ENCODE results near the gene PRKN.

GRCh38 chr6:161903584-161904212 lies 823.9 kb downstream of the PRKN start:
- TF ChIP-seq POLR2A (IDR thresholded peaks at IDR 0.05) (no peak), POLR2AphosphoS5 (IDR thresholded peaks at IDR 0.05) (no peak)
